Ovary (tissue), 3 donors: ENCODE measurements around the gene GULP1.

ENCODE experiments used
- CTCF ChIP-seq, 3 donors: fragments of 450-650 bp in 2 of 3; fragments of 200-600 bp in 1 of 3; IDR thresholded peaks; one replicate each; pipeline versions ENCODE4 v1.5.1 to v1.8.0; 2016 to 2022; ENCODE audit warnings: antibody characterized with exemption in 3 of 3, mild to moderate bottlenecking in 1 of 3
- POLR2A ChIP-seq: fragments of 450-650 bp; IDR thresholded peaks from one replicate; pipeline ENCODE4 v1.6.1; 2017; ENCODE audit warnings: antibody characterized with exemption, mild to moderate bottlenecking, moderate library complexity
- donor health status: DM: no; HTN: no; CAD: no.

GRCh38 chr2:188495969-188496431 is 204.3 kb downstream of the GULP1 start:
- TF ChIP-seq CTCF (IDR thresholded peaks at IDR 0.05) = no peak
- TF ChIP-seq POLR2A = no peak
